ENCODE measurements around the gene GTPBP6. TPM values are rescaled to one million over a fixed set of nuclear protein-coding genes. Genes with fewer than 3 reads are reported as not detected.
"Not testable (repeated sequence)": the region's sequence is repeated elsewhere in the genome, so short reads cannot be mapped to it uniquely, and the experiment has no call there.

The GTPBP6 gene
- total RNA-seq, 2 experiments from 2014 or later, result 48.5 to 52.1 TPM

DNA sequence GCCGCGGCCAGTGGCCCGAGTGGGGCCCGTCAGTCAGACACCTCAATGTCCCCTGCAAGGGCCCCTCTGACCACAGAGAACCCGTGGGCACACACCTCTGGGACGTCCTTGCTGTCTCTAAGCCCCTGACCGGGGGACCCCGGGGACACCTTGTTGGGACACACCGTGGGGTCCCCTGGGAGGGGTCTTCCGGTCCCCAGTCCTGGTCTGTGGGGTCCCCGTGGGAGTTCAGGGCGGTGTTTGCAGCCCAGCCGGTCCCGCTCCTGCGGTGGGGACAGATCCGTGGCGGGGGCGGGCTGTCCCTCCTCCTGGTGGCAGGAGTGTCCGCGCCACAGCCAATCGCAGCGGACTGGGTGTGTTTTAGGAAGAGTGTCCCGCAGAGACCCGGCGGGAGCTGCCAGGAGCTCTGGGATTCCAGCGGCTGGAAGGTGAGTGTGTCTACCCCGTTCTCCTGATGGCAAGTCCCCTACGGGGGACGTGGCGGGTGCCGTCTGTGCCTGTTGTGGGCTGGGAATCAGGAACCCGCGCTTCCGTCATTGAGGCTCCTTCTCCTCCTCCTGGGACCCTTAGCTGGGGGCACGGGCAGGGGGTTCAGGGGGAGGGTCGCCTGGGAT lies 42.5 kb downstream of the GTPBP6 start:
- peak; percentile 38 for DNase-seq
- Mint-ChIP-seq H3K4me1 (peaks cover 20% of the 10 kb centered on the region), H3K27ac (no peak overlapping the region), H3K27me3 (peaks cover 7% of the 10 kb centered on the region), H3K4me3 (peak overlapping the region; percentile 71), H3K36me3 (ENCODE audit: low read depth) (peaks cover 8% of the 10 kb centered on the region), H3K9me3 (no peaks in the 10 kb centered on the region)
- POLR2A ChIA-PET, result no interaction called here
- CTCF ChIA-PET, result no interaction called here

DNA sequence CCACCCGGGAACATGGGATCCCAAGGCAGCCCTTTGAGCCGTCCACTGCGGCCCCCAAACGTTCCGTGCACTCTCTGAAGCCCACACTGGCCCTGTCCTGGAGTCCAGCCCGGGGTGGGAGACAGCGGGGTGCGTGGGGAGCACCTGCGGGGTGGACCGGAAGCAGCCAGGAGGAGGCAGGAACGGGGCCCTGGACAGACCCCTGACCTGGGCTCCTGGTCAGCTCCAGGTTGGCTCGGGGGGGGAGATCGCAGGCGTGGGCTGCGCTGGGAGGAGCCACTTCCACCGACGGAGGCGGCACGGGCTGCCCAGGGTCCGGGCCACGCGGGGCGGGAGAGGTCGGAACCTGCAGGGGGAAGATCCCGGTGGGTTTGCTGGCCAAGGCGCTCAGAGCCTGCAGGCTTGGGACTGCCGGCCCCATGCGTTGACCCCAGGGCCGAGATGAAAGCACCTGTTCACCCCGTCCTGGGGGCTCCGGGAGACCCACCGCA lies 43.1 kb downstream of the GTPBP6 start:
- H3K4me3 Mint-ChIP-seq, result peak overlapping the region; percentile 58
- POLR2A ChIA-PET, result no interaction called here
- H3K9me3 Mint-ChIP-seq, result no peaks in the 10 kb centered on the region
- H3K27ac Mint-ChIP-seq, result no peak overlapping the region
- H3K36me3 Mint-ChIP-seq (ENCODE audit: low read depth), result peaks cover 8% of the 10 kb centered on the region
- H3K4me1 Mint-ChIP-seq, result peaks cover 20% of the 10 kb centered on the region
- H3K27me3 Mint-ChIP-seq, result peaks cover 7% of the 10 kb centered on the region
- peak; percentile 5 for DNase-seq
- CTCF ChIA-PET, result no interaction called here

DNA sequence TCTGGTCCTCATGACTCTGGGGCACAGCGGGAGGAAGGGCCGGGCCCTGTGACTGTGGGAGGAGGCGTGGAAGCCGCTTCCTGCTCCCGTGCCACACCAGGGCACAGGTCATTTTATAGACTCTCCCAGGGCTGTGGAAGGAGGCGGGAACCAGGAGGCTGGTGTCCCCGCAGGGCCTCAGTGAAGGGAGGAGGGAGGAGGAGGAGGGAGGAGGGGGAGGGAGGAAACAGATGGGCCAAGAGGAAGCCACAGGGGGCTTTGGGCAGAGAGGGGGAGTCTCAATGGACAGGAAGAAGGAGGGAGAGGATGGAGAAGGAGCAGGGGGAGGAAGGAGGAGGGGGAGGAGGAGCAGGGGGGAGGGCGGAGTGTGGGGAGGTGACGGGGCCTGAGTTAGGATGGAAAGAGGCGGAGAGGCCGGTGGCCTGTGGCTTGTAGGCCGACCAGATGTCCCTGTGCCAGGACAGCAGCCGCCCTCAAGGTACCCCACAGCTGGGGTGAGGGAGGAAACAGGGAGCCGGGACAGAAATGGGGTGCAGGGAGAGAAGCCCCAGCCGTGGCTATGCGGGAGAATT lies 43.6 kb downstream of the GTPBP6 start:
- Mint-ChIP-seq H3K27me3 (peaks cover 7% of the 10 kb centered on the region), H3K4me1 (peaks cover 20% of the 10 kb centered on the region), H3K9me3 (no peaks in the 10 kb centered on the region), H3K36me3 (ENCODE audit: low read depth) (peaks cover 8% of the 10 kb centered on the region), H3K27ac (no peak overlapping the region), H3K4me3 (peak overlapping the region; percentile 58)
- ChIA-PET CTCF (no interaction called here), POLR2A (no interaction called here)
- DNase-seq, result peak; percentile 5

DNA sequence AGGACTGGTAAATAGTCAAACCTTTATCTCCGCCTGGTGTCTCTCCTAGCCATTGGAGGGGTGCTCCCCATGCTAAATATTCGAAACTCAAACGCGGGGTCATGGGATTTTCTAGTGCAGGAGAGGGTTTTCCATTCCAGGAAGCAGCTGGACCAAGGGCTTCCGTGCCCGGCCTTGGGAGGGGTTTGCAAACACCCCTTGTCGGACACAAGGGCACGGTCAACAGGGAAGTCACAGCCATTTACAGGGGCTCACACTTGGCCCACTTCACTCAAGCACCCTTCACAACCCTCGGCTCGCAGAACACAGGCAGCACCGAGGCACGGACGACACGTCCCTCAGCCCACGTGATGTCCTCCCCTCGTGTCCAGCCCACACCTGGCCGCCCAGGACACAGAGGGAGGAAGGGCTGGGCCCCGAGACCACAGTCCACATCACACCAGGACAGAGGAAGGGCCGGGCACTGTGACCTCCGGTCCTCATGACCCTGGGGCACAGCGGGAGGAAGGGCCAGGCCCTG lies 47.7 kb downstream of the GTPBP6 start:
- H3K27ac Mint-ChIP-seq, result no peak overlapping the region
- ChIA-PET CTCF (no interaction called here), POLR2A (no interaction called here)
- H3K4me3 Mint-ChIP-seq, result no peak overlapping the region
- H3K27me3 Mint-ChIP-seq, result peaks cover 4% of the 10 kb centered on the region
- no peaks in the 10 kb centered on the region for H3K36me3 Mint-ChIP-seq (ENCODE audit: low read depth)
- peaks cover 3% of the 10 kb centered on the region for H3K4me1 Mint-ChIP-seq
- no peaks in the 10 kb centered on the region for H3K9me3 Mint-ChIP-seq
- peak; percentile 3 for DNase-seq

DNA sequence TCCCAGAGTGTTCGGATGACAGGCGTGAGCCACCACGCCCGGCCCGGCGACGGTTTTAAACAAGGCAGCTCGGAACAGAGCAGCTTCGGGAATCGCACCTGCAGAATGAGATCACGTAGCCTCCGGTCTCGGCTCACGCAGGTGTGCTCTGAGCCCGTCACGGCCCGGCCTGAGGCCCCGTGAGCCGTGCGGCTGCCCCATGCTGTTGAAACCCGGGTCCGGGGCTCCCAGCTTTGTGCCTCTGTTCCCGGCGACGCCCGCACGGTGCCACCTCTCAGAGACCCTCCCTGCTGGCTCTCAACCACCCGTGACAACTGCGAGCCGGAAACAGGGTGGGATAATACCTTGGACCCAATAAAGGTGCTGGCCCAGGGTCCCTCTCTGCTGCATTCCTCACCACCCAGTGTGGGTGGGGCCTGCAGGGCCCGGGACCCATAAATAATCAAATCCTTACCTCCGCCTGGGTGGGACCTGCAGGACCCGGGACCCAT lies 50.8 kb downstream of the GTPBP6 start:
- ChIA-PET CTCF (no interaction called here), POLR2A (no interaction called here)
- Mint-ChIP-seq H3K4me1 (no peaks in the 10 kb centered on the region), H3K4me3 (no peak overlapping the region), H3K27me3 (no peaks in the 10 kb centered on the region), H3K27ac (no peak overlapping the region), H3K36me3 (ENCODE audit: low read depth) (no peaks in the 10 kb centered on the region), H3K9me3 (no peaks in the 10 kb centered on the region)
- DNase-seq, result no peak

DNA sequence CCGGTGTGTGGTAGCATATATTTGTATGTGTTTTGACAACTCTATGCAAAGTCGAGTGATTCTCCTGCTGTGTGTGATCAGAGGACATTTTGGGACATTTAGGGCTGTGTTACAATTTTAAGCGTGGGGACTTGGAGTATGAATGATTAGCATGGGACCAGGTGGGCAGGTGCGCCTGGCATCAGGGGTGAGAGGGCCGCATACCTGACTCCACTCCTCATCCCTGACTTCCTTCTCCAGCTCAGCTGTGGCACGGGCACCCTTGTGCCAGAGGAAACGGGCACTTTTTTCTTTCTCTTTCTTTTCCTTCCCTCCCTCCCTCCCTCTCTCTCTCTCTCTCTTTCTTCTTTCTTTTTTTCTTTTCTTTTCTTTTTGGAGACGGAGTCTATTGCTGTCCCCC lies 53.1 kb downstream of the GTPBP6 start:
- no peaks in the 10 kb centered on the region for H3K4me1 Mint-ChIP-seq
- POLR2A ChIA-PET, result no interaction called here
- DNase-seq, result no peak

DNA sequence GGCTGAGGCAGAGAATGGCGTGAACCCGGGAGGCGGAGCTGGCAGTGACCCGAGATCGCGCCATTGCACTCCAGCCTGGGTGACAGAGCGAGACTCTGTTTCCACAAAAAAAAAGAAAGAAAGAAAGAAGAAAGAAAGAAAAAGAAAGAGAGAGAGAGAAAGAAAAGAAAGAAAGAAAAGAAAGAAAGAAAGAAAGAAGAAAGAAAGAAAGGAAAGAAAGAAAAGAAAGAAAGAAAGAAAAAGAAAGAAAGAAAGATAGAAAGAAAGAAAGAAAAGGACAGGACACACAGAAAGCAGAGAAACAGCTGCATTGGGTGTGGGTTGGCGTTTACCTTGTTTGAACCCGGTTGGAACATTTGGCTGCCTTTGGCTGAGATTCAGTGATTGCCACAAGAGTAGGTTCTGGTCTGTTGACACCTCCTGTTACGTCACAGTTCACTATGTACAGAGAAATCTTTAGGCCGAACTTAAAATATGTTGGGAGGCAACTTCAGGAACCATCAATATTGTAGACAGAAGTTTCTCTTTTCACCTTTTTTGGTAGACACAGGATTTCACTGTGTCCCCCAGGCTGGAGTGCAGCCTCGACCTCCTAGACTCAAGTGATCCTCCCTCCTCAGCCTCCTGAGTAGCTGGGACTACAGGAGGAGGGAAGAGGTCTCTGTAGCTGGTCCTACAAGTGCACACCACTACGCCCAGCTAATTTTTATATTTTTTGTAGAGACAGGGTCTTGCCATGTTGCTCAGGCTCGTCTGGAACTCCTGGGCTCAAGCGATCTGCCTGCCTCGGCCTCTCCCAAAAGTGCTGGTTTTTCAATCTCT lies 53.8 kb downstream of the GTPBP6 start:
- Mint-ChIP-seq H3K9me3 (no peaks in the 10 kb centered on the region), H3K36me3 (ENCODE audit: low read depth) (no peaks in the 10 kb centered on the region), H3K4me3 (no peak overlapping the region), H3K27ac (no peak overlapping the region), H3K4me1 (no peaks in the 10 kb centered on the region), H3K27me3 (no peaks in the 10 kb centered on the region)
- CTCF ChIA-PET, result no interaction called here
- no peak for DNase-seq
- POLR2A ChIA-PET, result no interaction called here

More for the DNA sequence above, 53.1 kb downstream of the GTPBP6 start:
- Mint-ChIP-seq H3K36me3 (ENCODE audit: low read depth) (no peaks in the 10 kb centered on the region), H3K9me3 (no peaks in the 10 kb centered on the region), H3K27ac (no peak overlapping the region), H3K27me3 (no peaks in the 10 kb centered on the region), H3K4me3 (no peak overlapping the region)
- CTCF ChIA-PET, result no interaction called here

DNA sequence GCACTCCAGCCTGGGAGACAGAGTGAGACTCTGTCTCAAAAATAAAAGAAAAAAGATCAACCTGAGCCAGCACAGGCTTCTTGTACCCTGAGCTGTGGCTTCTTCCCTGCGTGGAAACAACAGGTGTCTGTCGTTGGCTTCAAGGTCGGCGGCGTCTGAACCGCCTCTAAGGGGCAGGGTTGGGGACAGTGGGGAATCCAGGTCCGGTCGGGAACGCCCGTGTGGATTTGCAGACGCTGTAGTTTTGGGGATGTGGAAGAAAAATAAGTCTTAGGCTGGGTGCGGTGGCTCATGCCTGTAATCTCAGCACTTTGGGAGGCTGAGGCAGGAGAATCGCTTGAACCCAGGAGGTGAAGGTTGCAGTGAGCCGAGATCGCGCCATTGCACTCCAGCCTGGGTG lies 54.6 kb downstream of the GTPBP6 start:
- POLR2A ChIA-PET; H3K27me3 Mint-ChIP-seq; H3K9me3 Mint-ChIP-seq; CTCF ChIA-PET; DNase-seq; H3K36me3 Mint-ChIP-seq (ENCODE audit: low read depth); H3K4me3 Mint-ChIP-seq; H3K27ac Mint-ChIP-seq; H3K4me1 Mint-ChIP-seq: not testable (repeated sequence)

DNA sequence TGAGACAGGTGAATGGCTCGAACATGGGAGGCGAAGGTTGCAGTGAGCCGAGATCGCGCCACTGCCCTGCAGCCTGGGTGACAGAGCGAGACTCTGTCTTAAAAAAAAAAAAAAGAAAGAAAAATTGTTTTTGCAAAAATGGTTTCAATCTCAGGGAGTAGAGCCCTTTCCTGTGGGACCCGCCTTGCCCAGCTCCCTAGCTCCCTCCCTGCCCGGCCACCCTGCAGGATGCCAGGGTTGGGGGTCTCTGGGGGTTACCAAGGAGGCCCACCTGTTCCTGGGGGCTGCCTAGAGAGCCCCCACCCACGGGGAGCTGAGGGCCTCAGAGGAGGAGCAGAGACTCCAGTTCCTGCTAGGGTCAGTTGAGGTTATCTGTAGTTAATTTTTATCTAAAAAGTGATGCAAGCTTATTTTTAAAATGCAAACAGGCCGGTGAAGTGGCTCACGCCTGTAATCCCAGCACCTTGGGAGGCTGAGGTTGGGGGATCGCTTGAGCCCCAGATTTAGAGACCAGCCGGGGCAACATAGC lies 56.2 kb downstream of the GTPBP6 start:
- no peaks in the 10 kb centered on the region for H3K4me1 Mint-ChIP-seq
- H3K9me3 Mint-ChIP-seq, result no peaks in the 10 kb centered on the region
- ChIA-PET POLR2A (no interaction called here), CTCF (no interaction called here)
- DNase-seq, result no peak
- no peak overlapping the region for H3K4me3 Mint-ChIP-seq
- no peaks in the 10 kb centered on the region for H3K36me3 Mint-ChIP-seq (ENCODE audit: low read depth)
- H3K27ac Mint-ChIP-seq, result no peak overlapping the region
- no peaks in the 10 kb centered on the region for H3K27me3 Mint-ChIP-seq

DNA sequence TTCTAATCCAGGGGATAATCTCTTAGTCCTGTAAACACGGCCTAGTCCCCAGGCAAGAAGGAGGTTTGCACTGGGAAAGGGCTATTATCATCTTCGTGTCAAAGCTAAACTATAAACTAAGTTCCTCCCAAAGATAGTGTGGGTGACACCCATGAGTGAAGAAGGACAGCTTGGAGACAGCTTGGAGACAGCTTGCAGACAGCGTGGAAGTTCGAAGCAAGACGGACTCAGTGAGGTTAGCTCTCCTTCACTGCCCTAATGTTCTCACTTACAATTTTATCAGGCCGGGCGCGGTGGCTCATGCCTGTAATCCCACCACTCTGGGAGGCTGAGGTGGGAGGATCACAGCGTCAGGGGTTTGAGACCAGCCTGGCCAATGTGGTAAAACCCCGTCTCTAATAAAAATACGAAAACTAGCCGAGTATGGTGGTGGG lies 56.7 kb downstream of the GTPBP6 start:
- H3K36me3 Mint-ChIP-seq (ENCODE audit: low read depth), result no peaks in the 10 kb centered on the region
- H3K4me1 Mint-ChIP-seq, result no peaks in the 10 kb centered on the region
- no peaks in the 10 kb centered on the region for H3K9me3 Mint-ChIP-seq
- POLR2A ChIA-PET, result no interaction called here
- H3K4me3 Mint-ChIP-seq, result no peak overlapping the region
- DNase-seq, result no peak
- H3K27me3 Mint-ChIP-seq, result no peaks in the 10 kb centered on the region
- CTCF ChIA-PET, result no interaction called here
- no peak overlapping the region for H3K27ac Mint-ChIP-seq

DNA sequence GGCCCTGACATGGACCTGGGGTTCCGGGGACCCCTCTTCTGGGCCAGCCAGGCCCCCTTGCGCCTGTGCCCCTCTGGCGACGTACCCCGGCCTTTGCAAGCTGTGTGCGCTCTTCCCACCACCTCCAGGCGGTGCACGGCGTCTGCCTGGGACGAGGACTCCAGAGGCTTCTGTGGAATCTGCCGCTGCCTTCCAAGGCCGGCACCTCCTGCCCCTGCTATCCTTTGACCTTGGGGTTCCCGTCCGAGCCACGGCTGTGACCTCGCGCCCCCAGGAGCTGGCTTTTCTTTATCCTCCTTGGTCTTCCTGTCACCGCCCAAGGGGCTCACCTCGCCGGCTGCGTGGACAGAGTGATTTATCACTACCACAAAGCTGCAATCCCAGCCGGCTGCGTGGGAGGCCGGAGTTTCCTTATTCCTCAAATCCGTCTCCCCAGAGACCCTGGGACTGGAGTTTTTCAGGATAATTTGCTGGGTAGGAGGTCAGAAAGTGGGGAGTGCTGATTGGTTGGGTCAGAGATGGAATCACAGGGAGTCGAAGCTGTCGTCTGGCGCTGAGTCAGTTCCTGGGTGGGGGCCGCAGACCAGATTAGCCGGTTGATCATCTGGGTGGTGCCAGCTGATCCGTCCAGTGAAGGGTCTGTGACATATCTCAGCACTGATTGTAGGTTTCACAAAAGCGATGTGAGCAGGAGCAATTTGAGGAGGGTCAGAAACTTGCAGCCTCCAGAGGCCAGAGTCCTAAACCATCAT lies 57.3 kb downstream of the GTPBP6 start:
- ChIA-PET POLR2A (no interaction called here), CTCF (no interaction called here)
- DNase-seq, result no peak
- Mint-ChIP-seq H3K27ac (no peak overlapping the region), H3K4me1 (no peaks in the 10 kb centered on the region), H3K27me3 (no peaks in the 10 kb centered on the region), H3K36me3 (ENCODE audit: low read depth) (no peaks in the 10 kb centered on the region), H3K4me3 (no peak overlapping the region), H3K9me3 (no peaks in the 10 kb centered on the region)

DNA sequence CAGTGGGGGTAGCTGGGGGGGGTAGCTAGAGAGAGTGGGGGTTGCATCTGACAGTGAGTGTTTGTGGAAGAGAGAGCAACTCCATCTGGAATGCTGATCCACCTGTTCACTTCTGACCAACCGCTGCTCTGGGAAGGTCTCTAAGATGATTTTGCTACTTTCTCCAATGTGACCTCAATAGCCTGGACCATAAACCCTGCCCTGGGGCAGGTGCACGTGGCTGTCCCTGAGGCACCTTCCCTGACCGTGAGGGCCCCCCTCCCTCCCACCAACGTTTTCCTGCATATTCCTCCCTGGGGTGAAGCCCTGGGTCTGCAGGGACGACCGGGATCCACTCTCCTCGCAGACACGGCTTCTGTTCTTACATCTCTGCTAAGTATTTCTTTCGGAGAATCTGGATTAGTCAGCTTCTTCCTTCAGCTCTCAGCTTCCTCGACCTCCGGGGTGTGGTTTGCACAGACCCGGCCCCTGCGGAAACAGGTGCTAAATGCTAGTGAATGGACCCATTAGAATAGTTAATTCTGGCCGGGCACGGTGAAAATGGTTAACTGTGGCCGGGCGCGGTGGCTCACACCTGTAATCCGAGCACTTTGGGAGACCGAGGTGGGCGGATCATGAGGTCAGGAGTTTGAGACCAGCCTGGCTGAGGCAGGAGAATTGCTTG lies 58.8 kb downstream of the GTPBP6 start:
- CTCF ChIA-PET, result no interaction called here
- Mint-ChIP-seq H3K27ac (peak overlapping the region; percentile 13), H3K36me3 (ENCODE audit: low read depth) (no peaks in the 10 kb centered on the region), H3K9me3 (no peaks in the 10 kb centered on the region), H3K4me1 (no peaks in the 10 kb centered on the region), H3K4me3 (no peak overlapping the region), H3K27me3 (no peaks in the 10 kb centered on the region)
- POLR2A ChIA-PET, result no interaction called here
- DNase-seq, result no peak
